Measurements from ENCODE around the gene CCHCR1. TPM values are rescaled to one million over a fixed set of nuclear protein-coding genes. Genes with fewer than 3 reads are reported as not detected.
A peak's percentile ranks its signal among the peaks of the same experiment; 100 is the strongest.

The CCHCR1 gene
- total and polyA plus RNA-seq, 2 of the 13 experiments (the other 11 are each of a cell fraction or from before 2014, with no cell fraction given): 14.6 to 28.2 TPM

GRCh38 chr6:31197559-31198305, 40.1 kb upstream of the CCHCR1 start (continued):
- TF ChIP-seq ZNF563 (CRISPR knock-in tag; IDR thresholded peaks at IDR 0.05) (no peak), HMGXB3 (CRISPR knock-in tag; IDR thresholded peaks at IDR 0.05; ENCODE audit: borderline replicate concordance) (no peak), TIGD3 (CRISPR knock-in tag; IDR thresholded peaks at IDR 0.05; ENCODE audit: borderline replicate concordance) (0 out of 2 replicates have a peak, but pooled peaks have one; percentile 17), CENPT (CRISPR knock-in tag; IDR thresholded peaks at IDR 0.05; ENCODE audit: low read depth) (no peak), SMAD3 (CRISPR knock-in tag; IDR thresholded peaks at IDR 0.05) (0 out of 2 replicates have a peak, but pooled peaks have one; percentile 14), IKZF4 (CRISPR knock-in tag; IDR thresholded peaks at IDR 0.05; ENCODE audit: borderline replicate concordance, low read depth, not compliant biosample characterization) (no peak), SIX4 (CRISPR knock-in tag; IDR thresholded peaks at IDR 0.05) (no peak), ZBTB49 (CRISPR knock-in tag; IDR thresholded peaks at IDR 0.05; ENCODE audit: borderline replicate concordance) (no peak), ZBTB33 (CRISPR knock-in tag; IDR thresholded peaks at IDR 0.05) (no peak), ZZZ3 (CRISPR knock-in tag; IDR thresholded peaks at IDR 0.05; ENCODE audit: borderline replicate concordance) (0 out of 2 replicates have a peak, but pooled peaks have one; percentile 65), HMGXB4 (CRISPR knock-in tag; IDR thresholded peaks at IDR 0.05; ENCODE audit: borderline replicate concordance in 1 of 2, low read depth in 1 of 2) (peak in 1 of 2 experiments; percentile 63; a peak in 1 of 4 replicates), ZNF776 (CRISPR knock-in tag; IDR thresholded peaks at IDR 0.05) (peak; percentile 59; the same call in 1 of the 2 replicates)

All from HepG2 (cell line).